HEK293 (cell line): ENCODE data around the gene ABCF2.

Experiments
- CTCF ChIA-PET: fragments of 350-600 bp; formaldehyde crosslinking; extraction: SDS; loops from one replicate; lab custom pipeline; 2021; ENCODE audit warnings: antibody characterized with exemption; lab: Yijun Ruan, JAX
- POLR2A ChIA-PET: fragments of 300-600 bp; formaldehyde crosslinking; extraction: SDS; loops from one replicate; lab custom pipeline; 2020; ENCODE audit warnings: antibody characterized with exemption, inconsistent platforms; lab: Yijun Ruan, JAX
- H3K27ac ChIP-seq: fragments of 200-500 bp; sonication (Bioruptor generic); 2 replicates; pipeline ENCODE4 v1.5.1; 2014; ENCODE audit warnings: low read depth, low read length, control low read depth, inconsistent platforms; ENCODE audit errors: extremely low read depth
- H3K36me3 ChIP-seq, 2 experiments: fragments of 200-500 bp in 1 of 2; sonication (Bioruptor generic) in 1 of 2; 1 replicate in 1 of 2; 2 replicates in 1 of 2; pipeline ENCODE4 v1.5.1; 2014 to 2017; ENCODE audit warnings: inconsistent platforms in 2 of 2, low read length in 2 of 2; ENCODE audit not compliant: control insufficient read depth in 2 of 2, insufficient read depth in 1 of 2
- H3K4me1 ChIP-seq: fragments of 200-500 bp; sonication (Bioruptor generic); 2 replicates; pipeline ENCODE4 v1.5.1; 2014; ENCODE audit warnings: mild to moderate bottlenecking, low read length, inconsistent platforms; ENCODE audit not compliant: control insufficient read depth, insufficient read depth
- H3K4me3 ChIP-seq: 2 replicates; pipeline ENCODE4 v1.5.1; 2011; ENCODE audit warnings: low read depth, mild to moderate bottlenecking, control low read depth, low read length, moderate library complexity
- H3K9me3 ChIP-seq: fragments of 200-500 bp; sonication (Bioruptor generic); 2 replicates; pipeline ENCODE4 v1.5.1; 2014; ENCODE audit warnings: low read depth, low read length, inconsistent platforms; ENCODE audit not compliant: control insufficient read depth, insufficient read depth
- EGR2 ChIP-seq: fragments of 450-650 bp; formaldehyde crosslinking; IDR thresholded peaks from 2 replicates; pipeline ENCODE4 v1.5.1; 2016; ENCODE audit warnings: low read depth, missing biosample characterization, missing genetic modification characterization
- KLF1 ChIP-seq: fragments of 450-650 bp; formaldehyde crosslinking; IDR thresholded peaks from 2 replicates; pipeline ENCODE4 v1.5.1; 2016; ENCODE audit warnings: missing biosample characterization, missing genetic modification characterization
- SALL2 ChIP-seq: fragments of 450-650 bp; formaldehyde crosslinking; IDR thresholded peaks from 2 replicates; pipeline ENCODE4 v1.5.0; 2017; ENCODE audit warnings: missing biosample characterization, mild to moderate bottlenecking, missing genetic modification characterization, borderline replicate concordance
- ZBTB7A ChIP-seq: fragments of 450-650 bp; formaldehyde crosslinking; IDR thresholded peaks from 2 replicates; pipeline ENCODE4 v1.5.1; 2016; ENCODE audit warnings: low read depth, missing biosample characterization, missing genetic modification characterization
- ZFP41 ChIP-seq: fragments of 450-650 bp; formaldehyde crosslinking; IDR thresholded peaks from 2 replicates; pipeline ENCODE4 v1.5.1; 2016; ENCODE audit warnings: missing biosample characterization, missing genetic modification characterization, borderline replicate concordance
- ZNF10 ChIP-seq: fragments of 450-650 bp; formaldehyde crosslinking; IDR thresholded peaks from 2 replicates; pipeline ENCODE4 v1.5.1; 2017; ENCODE audit warnings: missing biosample characterization, missing genetic modification characterization
- ZNF211 ChIP-seq: fragments of 450-650 bp; formaldehyde crosslinking; IDR thresholded peaks from 2 replicates; pipeline ENCODE4 v1.5.1; 2016; ENCODE audit warnings: low read depth, missing biosample characterization, missing genetic modification characterization
- ZNF416 ChIP-seq: fragments of 450-650 bp; formaldehyde crosslinking; IDR thresholded peaks from 2 replicates; pipeline ENCODE4 v1.5.1; 2016; ENCODE audit warnings: missing biosample characterization, missing genetic modification characterization
- ZNF514 ChIP-seq: fragments of 450-650 bp; formaldehyde crosslinking; IDR thresholded peaks from 2 replicates; pipeline ENCODE4 v1.5.1; 2016; ENCODE audit warnings: missing biosample characterization, missing genetic modification characterization
- ZNF623 ChIP-seq: fragments of 450-650 bp; formaldehyde crosslinking; IDR thresholded peaks from 2 replicates; pipeline ENCODE4 v1.5.1; 2016; ENCODE audit warnings: missing biosample characterization, missing genetic modification characterization
- ZNF677 ChIP-seq: fragments of 450-650 bp; IDR thresholded peaks from 2 replicates; pipeline ENCODE4 v1.5.0; 2018; ENCODE audit warnings: missing biosample characterization, mild to moderate bottlenecking, missing genetic modification characterization, moderate library complexity
- ZNF768 ChIP-seq: fragments of 450-650 bp; formaldehyde crosslinking; IDR thresholded peaks from 2 replicates; pipeline ENCODE4 v1.5.1; 2018; ENCODE audit warnings: missing biosample characterization, mild to moderate bottlenecking, missing genetic modification characterization
- TF ChIP-seq, protein P1 (sequence below): fragments of 450-650 bp; formaldehyde crosslinking; IDR thresholded peaks from 2 replicates; pipeline ENCODE4 v1.5.1; 2016; ENCODE audit warnings: missing biosample characterization, missing genetic modification characterization
- TF ChIP-seq, protein P2 (sequence below): fragments of 450-650 bp; formaldehyde crosslinking; IDR thresholded peaks from 2 replicates; pipeline ENCODE4 v1.5.1; 2017; ENCODE audit warnings: missing biosample characterization, missing genetic modification characterization
- TF ChIP-seq, protein P3 (sequence below): fragments of 450-650 bp; formaldehyde crosslinking; IDR thresholded peaks from 2 replicates; pipeline ENCODE4 v1.5.1; 2016; ENCODE audit warnings: missing biosample characterization, missing genetic modification characterization
- TF ChIP-seq, protein P4 (sequence below): fragments of 450-650 bp; formaldehyde crosslinking; IDR thresholded peaks from 2 replicates; pipeline ENCODE4 v1.5.1; 2016; ENCODE audit warnings: missing biosample characterization, missing genetic modification characterization

Gene ABCF2

DNA sequence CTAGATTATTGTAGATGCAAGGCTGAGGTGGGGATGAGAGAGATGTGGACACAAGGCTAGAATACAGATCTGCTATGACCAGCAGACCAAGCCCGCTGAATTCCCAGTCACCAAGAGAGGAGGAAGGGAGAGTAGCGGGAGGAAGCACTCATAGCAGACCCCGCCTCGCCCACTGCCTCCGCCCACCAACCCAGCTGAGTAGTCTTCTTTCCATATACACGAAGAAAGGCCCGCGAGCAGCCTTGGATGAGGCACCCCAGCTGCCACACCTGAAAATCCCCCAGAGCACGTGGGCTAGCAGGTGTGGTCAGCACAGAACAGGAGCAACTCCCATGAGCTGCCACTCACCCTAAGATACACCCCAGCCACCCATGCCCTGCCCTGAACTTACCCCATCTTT is 8.8 kb downstream of the ABCF2 start:
- Histone ChIP-seq H3K4me1 (no peaks in the 10 kb centered on the region), H3K27ac (no peak overlapping the region), H3K4me3 (no peak overlapping the region), H3K36me3 (peaks cover 18 to 96% of the 10 kb centered on the region in 2 experiments; a peak in 2 of 3 replicates), H3K9me3 (no peaks in the 10 kb centered on the region)
- ChIA-PET POLR2A (interaction anchor here (1.5 to 1.7 kb wide), 2 partner anchors 9 to 15 kb away, joined by 4 to 5 read pairs; partner anchors contain the start of genes ABCF2 and CHPF2), CTCF (interaction anchor here (1.0 kb wide), 1 partner anchor 132 kb away, joined by 3 read pairs; no protein-coding TSS in a partner anchor)
- TF ChIP-seq EGR2 (tag by site-specific recombination): peak; percentile 57
- TF ChIP-seq, protein P1, sequence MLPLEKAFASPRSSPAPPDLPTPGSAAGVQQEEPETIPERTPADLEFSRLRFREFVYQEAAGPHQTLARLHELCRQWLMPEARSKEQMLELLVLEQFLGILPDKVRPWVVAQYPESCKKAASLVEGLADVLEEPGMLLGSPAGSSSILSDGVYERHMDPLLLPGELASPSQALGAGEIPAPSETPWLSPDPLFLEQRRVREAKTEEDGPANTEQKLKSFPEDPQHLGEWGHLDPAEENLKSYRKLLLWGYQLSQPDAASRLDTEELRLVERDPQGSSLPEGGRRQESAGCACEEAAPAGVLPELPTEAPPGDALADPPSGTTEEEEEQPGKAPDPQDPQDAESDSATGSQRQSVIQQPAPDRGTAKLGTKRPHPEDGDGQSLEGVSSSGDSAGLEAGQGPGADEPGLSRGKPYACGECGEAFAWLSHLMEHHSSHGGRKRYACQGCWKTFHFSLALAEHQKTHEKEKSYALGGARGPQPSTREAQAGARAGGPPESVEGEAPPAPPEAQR (tag by site-specific recombination): no peak
- no peak for TF ChIP-seq ZNF10 (tag by site-specific recombination)
- TF ChIP-seq, protein P2, sequence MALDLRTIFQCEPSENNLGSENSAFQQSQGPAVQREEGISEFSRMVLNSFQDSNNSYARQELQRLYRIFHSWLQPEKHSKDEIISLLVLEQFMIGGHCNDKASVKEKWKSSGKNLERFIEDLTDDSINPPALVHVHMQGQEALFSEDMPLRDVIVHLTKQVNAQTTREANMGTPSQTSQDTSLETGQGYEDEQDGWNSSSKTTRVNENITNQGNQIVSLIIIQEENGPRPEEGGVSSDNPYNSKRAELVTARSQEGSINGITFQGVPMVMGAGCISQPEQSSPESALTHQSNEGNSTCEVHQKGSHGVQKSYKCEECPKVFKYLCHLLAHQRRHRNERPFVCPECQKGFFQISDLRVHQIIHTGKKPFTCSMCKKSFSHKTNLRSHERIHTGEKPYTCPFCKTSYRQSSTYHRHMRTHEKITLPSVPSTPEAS (tag by site-specific recombination): no peak
- TF ChIP-seq ZNF211 (tag by site-specific recombination): no peak
- TF ChIP-seq ZNF623 (tag by site-specific recombination): no peak
- TF ChIP-seq, protein P3, sequence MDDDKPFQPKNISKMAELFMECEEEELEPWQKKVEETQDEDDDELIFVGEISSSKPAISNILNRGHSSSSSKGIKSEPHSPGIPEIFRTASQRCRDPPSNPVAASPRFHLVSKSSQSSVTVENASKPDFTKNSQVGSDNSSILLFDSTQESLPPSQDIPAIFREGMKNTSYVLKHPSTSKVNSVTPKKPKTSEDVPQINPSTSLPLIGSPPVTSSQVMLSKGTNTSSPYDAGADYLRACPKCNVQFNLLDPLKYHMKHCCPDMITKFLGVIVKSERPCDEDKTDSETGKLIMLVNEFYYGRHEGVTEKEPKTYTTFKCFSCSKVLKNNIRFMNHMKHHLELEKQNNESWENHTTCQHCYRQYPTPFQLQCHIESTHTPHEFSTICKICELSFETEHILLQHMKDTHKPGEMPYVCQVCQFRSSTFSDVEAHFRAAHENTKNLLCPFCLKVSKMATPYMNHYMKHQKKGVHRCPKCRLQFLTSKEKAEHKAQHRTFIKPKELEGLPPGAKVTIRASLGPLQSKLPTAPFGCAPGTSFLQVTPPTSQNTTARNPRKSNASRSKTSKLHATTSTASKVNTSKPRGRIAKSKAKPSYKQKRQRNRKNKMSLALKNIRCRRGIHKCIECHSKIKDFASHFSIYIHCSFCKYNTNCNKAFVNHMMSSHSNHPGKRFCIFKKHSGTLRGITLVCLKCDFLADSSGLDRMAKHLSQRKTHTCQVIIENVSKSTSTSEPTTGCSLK (tag by site-specific recombination): no peak
- no peak for TF ChIP-seq SALL2
- TF ChIP-seq KLF1 (tag by site-specific recombination): peak; percentile 79

DNA sequence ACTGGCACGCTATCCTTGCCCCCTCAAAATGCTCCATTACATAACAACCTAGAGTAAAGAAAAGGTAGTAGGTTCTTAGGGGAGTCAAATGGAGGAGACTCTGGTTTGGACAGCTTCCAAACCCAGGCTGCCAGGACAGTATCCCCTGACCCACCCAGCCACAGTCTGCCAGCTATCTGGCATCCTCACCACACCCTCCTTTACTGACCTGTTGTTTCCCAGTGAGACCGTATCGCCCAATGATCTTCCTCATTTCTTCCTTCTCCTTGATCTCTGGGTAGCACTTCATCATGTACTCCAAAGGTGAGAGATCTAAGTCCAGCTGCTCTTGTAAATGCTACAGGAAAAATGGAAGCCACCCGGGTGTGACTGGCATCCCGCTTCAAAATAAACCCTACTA is 11.6 kb downstream of the ABCF2 start:
- no peak overlapping the region for H3K27ac ChIP-seq
- no peak overlapping the region for H3K4me3 ChIP-seq
- TF ChIP-seq ZBTB7A (tag by site-specific recombination): no peak
- no peak for TF ChIP-seq ZNF768 (tag by site-specific recombination)
- no peak for TF ChIP-seq ZNF416 (tag by site-specific recombination)
- TF ChIP-seq, protein P4, sequence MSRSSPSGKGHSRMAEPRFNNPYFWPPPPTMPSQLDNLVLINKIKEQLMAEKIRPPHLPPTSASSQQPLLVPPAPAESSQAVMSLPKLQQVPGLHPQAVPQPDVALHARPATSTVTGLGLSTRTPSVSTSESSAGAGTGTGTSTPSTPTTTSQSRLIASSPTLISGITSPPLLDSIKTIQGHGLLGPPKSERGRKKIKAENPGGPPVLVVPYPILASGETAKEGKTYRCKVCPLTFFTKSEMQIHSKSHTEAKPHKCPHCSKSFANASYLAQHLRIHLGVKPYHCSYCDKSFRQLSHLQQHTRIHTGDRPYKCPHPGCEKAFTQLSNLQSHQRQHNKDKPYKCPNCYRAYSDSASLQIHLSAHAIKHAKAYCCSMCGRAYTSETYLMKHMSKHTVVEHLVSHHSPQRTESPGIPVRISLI (tag by site-specific recombination): no peak
- no peak for TF ChIP-seq ZNF10 (tag by site-specific recombination)
- no peak for TF ChIP-seq ZNF677 (tag by site-specific recombination)
- no peak for TF ChIP-seq ZNF514
- no peak for TF ChIP-seq ZFP41 (tag by site-specific recombination)
- POLR2A ChIA-PET: interaction anchor here (1.1 kb wide), 1 partner anchor 10 kb away, joined by 3 read pairs; no protein-coding TSS in a partner anchor
- CTCF ChIA-PET: interaction anchor here (0.6 kb wide), 1 partner anchor 58 kb away, joined by 3 read pairs; no protein-coding TSS in a partner anchor
- H3K36me3 ChIP-seq: peaks cover 15 to 89% of the 10 kb centered on the region in 2 experiments; a peak in 2 of 3 replicates
- H3K4me1 ChIP-seq: no peaks in the 10 kb centered on the region
- H3K9me3 ChIP-seq: no peaks in the 10 kb centered on the region
